Lung (tissue), 12 donors: ENCODE results near the gene TFF1. TPM values are rescaled to one million over a fixed set of nuclear protein-coding genes. Genes with fewer than 3 reads are reported as not detected.

ENCODE experiments used
- ATAC-seq: fragments of 200-7000 bp; cut with Tn5 transposase; one replicate; pipeline ENCODE4 v1.9.1; 2020; ENCODE audit warnings: moderate number of reproducible peaks; ENCODE audit not compliant: insufficient read depth, low FRiP score
- DNase-seq, 3 donors: peaks; one replicate each; pipeline ENCODE4 v3.0.0-alpha.2; 2013 to 2017
- H3K27ac ChIP-seq, 2 donors: one replicate each; pipeline ENCODE4 v1.5.1; 2013; ENCODE audit warnings: mild to moderate bottlenecking in 2 of 2, moderate library complexity in 2 of 2, control low read depth in 1 of 2, inconsistent platforms in 1 of 2, low read depth in 1 of 2, low read length in 1 of 2
- H3K27me3 ChIP-seq, 3 donors: one replicate each; pipeline ENCODE4 v1.5.1; 2013; ENCODE audit warnings: low read length in 2 of 3; ENCODE audit not compliant: control insufficient read depth in 3 of 3, insufficient read depth in 3 of 3
- H3K36me3 ChIP-seq, 4 donors: one replicate each; pipeline ENCODE4 v1.5.1; 2013; ENCODE audit warnings: low read length in 4 of 4, mild to moderate bottlenecking in 1 of 4, moderate library complexity in 1 of 4; ENCODE audit not compliant: control insufficient read depth in 4 of 4, insufficient read depth in 4 of 4
- H3K4me1 ChIP-seq, 5 donors: one replicate each; pipeline ENCODE4 v1.5.1; 2013; ENCODE audit warnings: low read length in 5 of 5, mild to moderate bottlenecking in 2 of 5, moderate library complexity in 1 of 5; ENCODE audit not compliant: control insufficient read depth in 5 of 5, insufficient read depth in 5 of 5
- H3K4me3 ChIP-seq: one replicate; pipeline ENCODE4 v1.5.1; 2013; ENCODE audit warnings: mild to moderate bottlenecking, control low read depth, moderate library complexity
- H3K9ac ChIP-seq, 2 donors: one replicate each; pipeline ENCODE4 v1.5.1; 2013; ENCODE audit warnings: low read length in 2 of 2, control low read depth in 1 of 2; ENCODE audit not compliant: insufficient read depth in 1 of 2
- H3K9me3 ChIP-seq, 4 donors: one replicate each; pipeline ENCODE4 v1.5.1; 2013; ENCODE audit warnings: low read length in 3 of 4, mild to moderate bottlenecking in 1 of 4, moderate library complexity in 1 of 4; ENCODE audit not compliant: control insufficient read depth in 4 of 4, insufficient read depth in 3 of 4
- CTCF ChIP-seq: IDR thresholded peaks from 2 replicates; pipeline ENCODE4 v1.5.1; 2012; ENCODE audit warnings: mild to moderate bottlenecking; ENCODE audit errors: control extremely low read depth, extremely low read depth
- WGBS, 2 donors: extraction: QIAGEN DNeasy Blood & Tissue Kit; methylation state at CpG; one replicate each; pipeline ENCODE4 v1.1.7; 2013; 5-methylcytosine and 5-hydroxymethylcytosine counted together
- polyA plus RNA-seq, 2 donors: library from polyadenylated mRNA; stranded (reverse); fragments of 200-250 nt; gene quantifications; one replicate each; pipeline ENCODE4 v1.2.1, GENCODE V29; 2013
- total RNA-seq, 2 donors: library from RNA; depleted of rRNA in 1 of 2; stranded (reverse); fragments of >200 nt in 1 of 2; gene quantifications; one replicate each; pipeline ENCODE4 v1.2.1, GENCODE V29; 2014 to 2021
- donor health status: control.
- donor health status: control.
- donor health status: Bipolar disorder and iron deficiency.
- donor health status: healthy.
- donor health status: DM: yes; HTN: yes; CAD: no.

TFF1 gene
- total and polyA plus RNA-seq, 4 donors: 0.83 to 3.8 (median 1.2) TPM; not detected in 1

GRCh38 chr21:42379426-42380215, 13.3 kb upstream of the TFF1 start:
- Histone ChIP-seq H3K9ac (no peak overlapping the region), H3K4me1 (peaks cover 0 to 13% (median 0%) of the 10 kb centered on the region in 5 donors), H3K36me3 (no peaks in the 10 kb centered on the region), H3K4me3 (no peak overlapping the region), H3K27me3 (no peaks in the 10 kb centered on the region), H3K9me3 (peaks cover 0 to 7% (median 1%) of the 10 kb centered on the region in 4 donors), H3K27ac (no peak overlapping the region)
- ATAC-seq (no peak), DNase-seq (no peak)
- WGBS, 2 donors: 78 to 83% methylated on average over 17 of the region's 17 CpGs
- TF ChIP-seq CTCF: no peak

GRCh38 chr21:42378418-42378817, 12.1 kb upstream of the TFF1 start:
- H3K9me3 ChIP-seq: peaks cover 0 to 7% (median 1%) of the 10 kb centered on the region in 4 donors
- no peak overlapping the region for H3K4me3 ChIP-seq
- H3K4me1 ChIP-seq: peaks cover 0 to 7% (median 0%) of the 10 kb centered on the region in 5 donors
- no peak overlapping the region for H3K27ac ChIP-seq
- H3K9ac ChIP-seq: no peak overlapping the region
- no peaks in the 10 kb centered on the region for H3K27me3 ChIP-seq
- TF ChIP-seq CTCF: no peak
- DNase-seq: no peak
- WGBS, 2 donors: 79 to 80% methylated on average over 8 of the region's 8 CpGs
- no peak for ATAC-seq
- H3K36me3 ChIP-seq: no peaks in the 10 kb centered on the region

- TF ChIP-seq CTCF: no peak
- DNase-seq (no peak), ATAC-seq (no peak)
- no peak overlapping the region for H3K9ac ChIP-seq
- H3K27me3 ChIP-seq: no peaks in the 10 kb centered on the region
- WGBS, 2 donors: 91 to 93% methylated on average over 5 of the region's 5 CpGs
- H3K4me3 ChIP-seq: no peak overlapping the region
- H3K4me1 ChIP-seq: peaks cover 0 to 7% (median 0%) of the 10 kb centered on the region in 5 donors
- H3K9me3 ChIP-seq: peaks cover 0 to 7% (median 1%) of the 10 kb centered on the region in 4 donors
- no peak overlapping the region for H3K27ac ChIP-seq
- H3K36me3 ChIP-seq: no peaks in the 10 kb centered on the region
These were observed 11.6 kb upstream of the TFF1 start for GRCh38 chr21:42377951-42378340.
